ENCODE data around the gene TIGD7. TPM values are rescaled to one million over a fixed set of nuclear protein-coding genes. Genes with fewer than 3 reads are reported as not detected.
A peak's percentile ranks its signal among the peaks of the same experiment; 100 is the strongest.

The TIGD7 gene
- total and polyA plus RNA-seq, 9 donors, result 5.2 to 16.1 (median 13.4) TPM

- Histone ChIP-seq H3K9me3 (peaks cover 10 to 51% of the 10 kb centered on the region in 2 donors), H3K36me3 (peaks cover 6% of the 10 kb centered on the region), H3K4me1 (ENCODE audit: insufficient read depth) (no peaks in the 10 kb centered on the region), H3K4me3 (no peak overlapping the region), H3K27me3 (no peaks in the 10 kb centered on the region), H3K27ac (no peak overlapping the region)
- intact Hi-C loops (cut with DNase I), result no loop called here
- DNase-seq, result no peak
- 59 to 62% (median 61%) methylated on average over 2 of the region's 2 CpGs for WGBS, 3 donors
- TF ChIP-seq CTCF (IDR thresholded peaks at IDR 0.05) (no peak), POLR2A (IDR thresholded peaks at IDR 0.05) (no peak), EP300 (IDR thresholded peaks at IDR 0.05) (no peak)
Measured at GRCh38 chr16:3321816-3322215, 16.6 kb upstream of the TIGD7 start.

- H3K4me3 ChIP-seq, result no peak overlapping the region
- H3K4me1 ChIP-seq (ENCODE audit: insufficient read depth), result no peaks in the 10 kb centered on the region
- no peak overlapping the region for H3K27ac ChIP-seq
- H3K27me3 ChIP-seq, result no peaks in the 10 kb centered on the region
- TF ChIP-seq CTCF (IDR thresholded peaks at IDR 0.05) (no peak), POLR2A (IDR thresholded peaks at IDR 0.05) (no peak), EP300 (IDR thresholded peaks at IDR 0.05) (no peak)
- WGBS, 3 donors, result 94 to 99% (median 98%) methylated on average over 3 of the region's 3 CpGs
- peaks cover 7% of the 10 kb centered on the region for H3K36me3 ChIP-seq
- H3K9me3 ChIP-seq, result peaks cover 10 to 91% of the 10 kb centered on the region in 2 donors
- intact Hi-C loops (cut with DNase I), result no loop called here
- no peak for DNase-seq
Measured at GRCh38 chr16:3317315-3317999, 12.2 kb upstream of the TIGD7 start.

GRCh38 chr16:3311496-3311895 is 6.3 kb upstream of the TIGD7 start:
- no peak for DNase-seq
- Histone ChIP-seq H3K4me3 (no peak overlapping the region), H3K27ac (no peak overlapping the region), H3K9me3 (peaks cover 0 to 90% of the 10 kb centered on the region in 2 donors), H3K27me3 (no peaks in the 10 kb centered on the region), H3K4me1 (ENCODE audit: insufficient read depth) (no peaks in the 10 kb centered on the region), H3K36me3 (no peaks in the 10 kb centered on the region)
- TF ChIP-seq EP300 (IDR thresholded peaks at IDR 0.05) (no peak), POLR2A (IDR thresholded peaks at IDR 0.05) (no peak), CTCF (IDR thresholded peaks at IDR 0.05) (no peak)
- WGBS, 3 donors, result 91 to 97% (median 97%) methylated on average over 4 of the region's 4 CpGs
- intact Hi-C loops (cut with DNase I), result no loop called here

- WGBS, 3 donors, result 56 to 65% (median 63%) methylated on average over 11 of the region's 11 CpGs
- H3K9me3 ChIP-seq, result peaks cover 0 to 52% of the 10 kb centered on the region in 2 donors
- H3K4me1 ChIP-seq (ENCODE audit: insufficient read depth), result peaks cover 5% of the 10 kb centered on the region
- no peak for DNase-seq
- intact Hi-C loops (cut with DNase I), result loop anchor here in 1 of 4 donors (10.0 kb wide), 1 partner anchor 71 kb away; the partner anchor contains the start of gene ZNF200
- no peaks in the 10 kb centered on the region for H3K27me3 ChIP-seq
- no peak for TF ChIP-seq POLR2A (IDR thresholded peaks at IDR 0.05)
- TF ChIP-seq EP300 (IDR thresholded peaks at IDR 0.05), result no peak
- no peak for TF ChIP-seq CTCF (IDR thresholded peaks at IDR 0.05)
- H3K4me3 ChIP-seq, result peak overlapping the region; percentile 80
- no peaks in the 10 kb centered on the region for H3K36me3 ChIP-seq
- peak overlapping the region in 1 of 2 donors; percentile 91 for H3K27ac ChIP-seq
Measured at GRCh38 chr16:3306078-3306477, 848 bp upstream of the TIGD7 start.

Data from ovary (tissue), 9 donors.